Retinal pigment epithelial cell (primary cell): ENCODE measurements around the gene OR52E5.

Experiments
- DNase-seq: peaks from one replicate; pipeline ENCODE4 v3.0.0-alpha.2; 2010; ENCODE audit warnings: low read depth
- H3K4me3 ChIP-seq: 2 replicates; pipeline ENCODE4 v1.5.1; 2011; ENCODE audit warnings: mild to moderate bottlenecking, low read length, control low read depth, moderate library complexity
- CTCF ChIP-seq: conservative IDR thresholded peaks from 2 replicates; pipeline ENCODE4 v1.5.1; 2011; ENCODE audit warnings: low read depth, low read length, control low read depth, inconsistent platforms

The OR52E5 gene

DNA sequence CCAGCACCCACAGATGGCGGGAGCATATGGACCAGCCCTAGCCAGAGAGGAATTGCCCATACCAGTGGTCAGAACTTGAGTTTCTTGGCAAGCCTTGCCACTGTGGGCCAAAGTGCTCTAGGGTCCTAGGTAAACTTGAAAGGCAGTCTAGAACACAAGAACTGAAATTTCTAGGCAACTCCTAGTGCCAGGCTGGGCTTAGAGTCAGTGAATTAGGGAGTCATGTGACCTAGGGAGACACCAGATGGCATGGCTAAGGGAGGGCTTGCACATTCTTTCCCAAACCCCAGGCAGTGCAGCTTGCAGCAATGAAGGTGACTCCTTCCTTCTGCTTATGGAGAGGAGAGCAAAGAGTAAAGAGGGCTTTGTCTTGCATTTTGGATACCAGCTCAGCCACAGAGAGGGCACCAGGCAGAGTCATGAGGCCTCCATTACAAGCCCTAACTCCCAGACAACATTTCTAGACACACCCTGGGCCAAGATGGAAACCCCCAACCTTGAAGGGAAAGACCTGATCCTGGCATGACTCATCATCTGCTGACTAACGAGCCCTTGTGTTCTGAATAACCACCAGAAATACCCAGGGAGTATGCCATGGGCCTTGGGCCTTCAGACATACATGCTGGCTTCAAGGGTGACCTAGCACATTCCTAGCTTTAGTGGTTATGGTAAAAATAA lies 29.9 kb downstream of the OR52E5 start:
- no peak for DNase-seq
- no peak overlapping the region for H3K4me3 ChIP-seq
- no peak for TF ChIP-seq CTCF

- TF ChIP-seq CTCF: no peak
- no peak overlapping the region for H3K4me3 ChIP-seq
Measured at GRCh38 chr11:5923427-5923776, 30.4 kb downstream of the OR52E5 start.

DNA sequence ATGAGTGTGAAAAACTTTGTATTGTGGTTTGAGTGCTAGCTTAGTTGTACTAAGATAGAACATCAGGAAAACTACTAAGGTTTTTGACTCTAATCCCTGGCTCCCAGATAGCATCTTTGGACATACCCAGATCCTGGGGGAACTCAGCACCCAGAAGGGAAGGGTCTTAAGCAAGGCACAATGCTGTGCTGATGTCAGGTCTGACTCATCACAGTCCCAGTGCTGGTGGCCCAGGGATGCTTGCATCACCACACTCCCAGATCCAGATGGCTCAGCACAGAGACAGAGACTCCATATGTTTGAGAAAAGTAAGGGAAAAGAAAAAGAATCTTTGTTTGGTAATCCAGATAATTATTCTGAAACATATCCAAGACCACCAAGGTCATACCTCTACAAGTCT lies 30.8 kb downstream of the OR52E5 start:
- TF ChIP-seq CTCF: no peak
- H3K4me3 ChIP-seq: no peak overlapping the region
- no peak for DNase-seq

More at GRCh38 chr11:5923427-5923776, 30.4 kb downstream of the OR52E5 start:
- no peak for DNase-seq

DNA sequence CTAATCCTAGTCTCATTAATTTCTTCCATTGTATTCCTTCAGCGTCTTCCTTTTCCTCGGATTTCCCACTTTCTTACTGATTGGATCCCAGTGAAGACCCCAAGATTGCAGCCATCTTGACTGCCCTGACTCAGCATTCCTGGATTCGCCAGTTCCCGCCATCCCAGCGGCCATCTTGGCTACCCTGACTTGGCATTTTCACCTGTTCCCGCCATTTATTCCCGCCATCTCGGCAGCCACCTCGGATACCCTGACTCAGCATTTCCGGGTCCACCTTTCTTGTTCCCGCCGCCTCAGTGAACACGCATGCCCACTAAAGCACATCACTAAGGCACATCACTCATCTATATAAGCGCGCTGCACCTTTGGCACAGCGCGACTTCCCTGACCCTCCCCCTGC lies 35.3 kb downstream of the OR52E5 start:
- no peak overlapping the region for H3K4me3 ChIP-seq
- no peak for DNase-seq
- no peak for TF ChIP-seq CTCF

DNA sequence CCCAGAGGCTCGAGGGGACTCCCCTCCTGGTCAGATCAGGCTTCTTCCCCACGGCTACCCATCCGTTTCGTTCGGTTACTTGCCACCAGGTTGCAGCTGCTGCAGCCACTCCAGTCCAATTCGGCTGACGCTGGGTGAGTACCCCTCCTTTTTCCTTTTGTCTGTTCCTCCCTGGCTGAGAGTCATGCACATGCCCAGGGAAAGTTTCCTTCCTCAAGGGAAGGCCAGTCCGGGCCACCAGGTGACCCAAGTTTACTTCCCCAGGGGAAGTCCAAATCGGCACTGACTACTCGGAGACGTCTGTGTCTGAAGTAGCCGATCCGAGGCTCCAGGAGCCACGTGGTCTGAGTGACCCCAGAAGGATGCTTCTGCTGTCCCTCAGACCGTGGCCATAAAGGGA lies 35.8 kb downstream of the OR52E5 start:
- no peak overlapping the region for H3K4me3 ChIP-seq
- no peak for DNase-seq
- TF ChIP-seq CTCF: no peak

DNA sequence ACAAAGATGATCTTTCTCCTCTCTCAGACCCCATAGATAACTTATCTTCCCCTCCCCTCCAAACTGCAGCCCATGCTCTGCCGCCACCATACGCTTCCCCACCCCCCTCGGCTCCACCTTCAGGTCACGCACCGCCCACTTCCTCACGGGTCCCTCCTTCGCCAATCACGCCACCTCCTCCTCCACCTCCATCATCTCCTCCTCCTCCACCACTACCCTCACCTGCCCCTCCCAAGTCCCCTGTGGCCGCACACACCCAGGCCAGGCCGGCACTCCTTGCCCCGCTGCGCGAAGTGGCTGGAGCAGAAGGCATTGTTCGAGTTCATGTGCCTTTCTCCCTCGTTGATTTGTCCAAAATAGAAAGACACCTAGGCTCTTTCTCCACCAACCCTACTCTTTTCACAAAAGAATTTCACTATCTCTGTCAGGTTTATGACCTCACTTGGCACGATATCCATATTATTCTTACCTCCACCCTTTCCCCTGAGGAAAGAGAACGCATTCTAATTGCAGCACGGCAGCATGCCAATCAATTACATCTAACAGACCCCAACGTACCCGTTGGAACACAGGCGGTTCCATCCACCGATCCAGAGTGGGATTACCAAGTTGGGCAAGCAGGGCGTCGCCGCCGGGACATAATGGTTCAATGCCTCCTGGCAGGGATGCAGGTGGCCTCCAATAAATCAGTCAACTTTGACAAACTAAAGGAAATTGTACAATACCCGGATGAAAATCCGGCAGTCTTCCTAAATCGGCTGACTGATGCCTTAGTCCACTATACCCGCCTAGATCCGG lies 36.8 kb downstream of the OR52E5 start:
- no peak for DNase-seq
- no peak for TF ChIP-seq CTCF
- no peak overlapping the region for H3K4me3 ChIP-seq

- TF ChIP-seq CTCF: no peak
- no peak for DNase-seq
- H3K4me3 ChIP-seq: no peak overlapping the region
Measured at GRCh38 chr11:5930614-5931013, 37.6 kb downstream of the OR52E5 start.
